KOPT-K1 (cell line): ENCODE results near the gene KDM2B.

ENCODE experiments used
- H3K27ac ChIP-seq: fragments of 200-600 bp; sonication (generic); 2 replicates; pipeline ENCODE4 v1.5.1; 2016; ENCODE audit warnings: antibody characterized with exemption, mild to moderate bottlenecking, low read depth, low read length; ENCODE audit not compliant: poor library complexity, severe bottlenecking
- H3K36me3 ChIP-seq: fragments of 200-600 bp; sonication (generic); 2 replicates; pipeline ENCODE4 v1.5.1; 2017; ENCODE audit warnings: antibody characterized with exemption, mild to moderate bottlenecking, low read length, moderate library complexity; ENCODE audit not compliant: insufficient read depth
- H3K9me3 ChIP-seq: fragments of 200-600 bp; sonication (generic); 2 replicates; pipeline ENCODE4 v1.5.1; 2017; ENCODE audit warnings: antibody characterized with exemption, low read length, mild to moderate bottlenecking; ENCODE audit not compliant: insufficient read depth, poor library complexity, severe bottlenecking

The KDM2B gene

GRCh38 chr12:121577443-121578180, 3.2 kb downstream of the KDM2B start:
- Histone ChIP-seq H3K36me3 (peaks cover 36% of the 10 kb centered on the region), H3K9me3 (no peaks in the 10 kb centered on the region), H3K27ac (no peak overlapping the region)

GRCh38 chr12:121576851-121577391, 3.9 kb downstream of the KDM2B start:
- Histone ChIP-seq H3K9me3 (no peaks in the 10 kb centered on the region), H3K27ac (no peak overlapping the region), H3K36me3 (peaks cover 42% of the 10 kb centered on the region)

- no peak overlapping the region for H3K27ac ChIP-seq
- no peaks in the 10 kb centered on the region for H3K9me3 ChIP-seq
- peaks cover 51% of the 10 kb centered on the region for H3K36me3 ChIP-seq
These were observed 4.7 kb downstream of the KDM2B start for GRCh38 chr12:121575952-121576625.

GRCh38 chr12:121575051-121575450, 5.8 kb downstream of the KDM2B start:
- Histone ChIP-seq H3K36me3 (peaks cover 61% of the 10 kb centered on the region), H3K9me3 (no peaks in the 10 kb centered on the region), H3K27ac (no peak overlapping the region)

GRCh38 chr12:121574025-121574424, 6.8 kb downstream of the KDM2B start:
- Histone ChIP-seq H3K9me3 (no peaks in the 10 kb centered on the region), H3K36me3 (peaks cover 68% of the 10 kb centered on the region), H3K27ac (no peak overlapping the region)

GRCh38 chr12:121571920-121572319, 8.9 kb downstream of the KDM2B start:
- Histone ChIP-seq H3K9me3 (no peaks in the 10 kb centered on the region), H3K27ac (no peak overlapping the region), H3K36me3 (peaks cover 73% of the 10 kb centered on the region)

GRCh38 chr12:121570467-121571283, 10.1 kb downstream of the KDM2B start:
- Histone ChIP-seq H3K27ac (no peak overlapping the region), H3K9me3 (no peaks in the 10 kb centered on the region), H3K36me3 (peaks cover 63% of the 10 kb centered on the region)

- no peaks in the 10 kb centered on the region for H3K9me3 ChIP-seq
- H3K27ac ChIP-seq: no peak overlapping the region
- H3K36me3 ChIP-seq: peaks cover 55% of the 10 kb centered on the region
These were observed 11.7 kb downstream of the KDM2B start for GRCh38 chr12:121568971-121569751.

GRCh38 chr12:121568518-121568917, 12.3 kb downstream of the KDM2B start:
- peaks cover 48% of the 10 kb centered on the region for H3K36me3 ChIP-seq
- no peak overlapping the region for H3K27ac ChIP-seq
- H3K9me3 ChIP-seq: no peaks in the 10 kb centered on the region

- H3K36me3 ChIP-seq: peaks cover 28% of the 10 kb centered on the region; the same call in 1 of the 2 replicates
- H3K9me3 ChIP-seq: no peaks in the 10 kb centered on the region
- no peak overlapping the region for H3K27ac ChIP-seq
These were observed 15.7 kb downstream of the KDM2B start for GRCh38 chr12:121565076-121565475.

GRCh38 chr12:121562488-121562887, 18.3 kb downstream of the KDM2B start:
- peaks cover 21% of the 10 kb centered on the region; the same call in 1 of the 2 replicates for H3K36me3 ChIP-seq
- no peaks in the 10 kb centered on the region for H3K9me3 ChIP-seq
- peak overlapping the region; percentile 15 for H3K27ac ChIP-seq

- H3K27ac ChIP-seq: no peak overlapping the region
- H3K36me3 ChIP-seq: peaks cover 15% of the 10 kb centered on the region; the same call in 1 of the 2 replicates
- no peaks in the 10 kb centered on the region for H3K9me3 ChIP-seq
These were observed 19.8 kb downstream of the KDM2B start for GRCh38 chr12:121561009-121561395.

GRCh38 chr12:121560392-121561008, 20.3 kb downstream of the KDM2B start:
- Histone ChIP-seq H3K9me3 (no peaks in the 10 kb centered on the region), H3K27ac (no peak overlapping the region), H3K36me3 (peaks cover 15% of the 10 kb centered on the region; the same call in 1 of the 2 replicates)

- H3K27ac ChIP-seq: no peak overlapping the region
These were observed 21.9 kb downstream of the KDM2B start for GRCh38 chr12:121558956-121559355.

More at GRCh38 chr12:121558956-121559355, 21.9 kb downstream of the KDM2B start:
- H3K36me3 ChIP-seq: peaks cover 10% of the 10 kb centered on the region; the same call in 1 of the 2 replicates
- H3K9me3 ChIP-seq: no peaks in the 10 kb centered on the region
